Activated CD4-positive, alpha-beta T cell treated with anti-CD3 and anti-CD28 coated beads for 48 hours (primary cell): Measurements from ENCODE around the gene TMEM108.

Experiments used
- DNase-seq: peaks from one replicate; pipeline ENCODE4 v3.0.0-alpha.2; 2020

TMEM108 gene

GRCh38 chr3:133168025-133168401, 129.8 kb downstream of the TMEM108 start:
- no peak for DNase-seq

- DNase-seq, result no peak
These were observed 131.3 kb downstream of the TMEM108 start for GRCh38 chr3:133169331-133170068.

GRCh38 chr3:133171831-133172230, 133.6 kb downstream of the TMEM108 start:
- no peak for DNase-seq

GRCh38 chr3:133181392-133182150, 143.4 kb downstream of the TMEM108 start:
- no peak for DNase-seq

DNA sequence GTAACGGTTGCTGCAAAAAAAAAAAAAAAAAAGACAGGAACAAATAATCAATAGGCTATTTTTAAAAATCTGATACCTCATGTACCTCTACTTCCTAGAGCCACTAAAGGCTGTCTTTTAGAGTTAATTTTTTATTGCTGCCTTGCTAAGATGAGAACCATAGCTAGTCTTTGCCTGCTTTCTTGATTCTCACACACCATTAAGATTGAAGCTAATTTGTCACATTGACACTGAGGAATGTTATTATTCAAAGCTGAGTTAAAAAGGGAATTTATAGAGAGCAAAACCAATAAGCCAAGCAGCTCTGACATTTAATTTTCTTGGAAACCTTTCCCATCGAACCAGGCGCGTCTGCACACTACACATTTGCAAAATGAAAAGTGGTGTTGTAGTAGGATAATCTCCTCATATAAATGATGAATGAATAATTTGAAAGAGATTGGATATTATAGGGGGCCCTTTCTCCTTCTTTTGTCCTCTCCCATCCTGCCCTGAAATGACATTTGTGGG, 149.7 kb downstream of the TMEM108 start:
- DNase-seq, result no peak

DNA sequence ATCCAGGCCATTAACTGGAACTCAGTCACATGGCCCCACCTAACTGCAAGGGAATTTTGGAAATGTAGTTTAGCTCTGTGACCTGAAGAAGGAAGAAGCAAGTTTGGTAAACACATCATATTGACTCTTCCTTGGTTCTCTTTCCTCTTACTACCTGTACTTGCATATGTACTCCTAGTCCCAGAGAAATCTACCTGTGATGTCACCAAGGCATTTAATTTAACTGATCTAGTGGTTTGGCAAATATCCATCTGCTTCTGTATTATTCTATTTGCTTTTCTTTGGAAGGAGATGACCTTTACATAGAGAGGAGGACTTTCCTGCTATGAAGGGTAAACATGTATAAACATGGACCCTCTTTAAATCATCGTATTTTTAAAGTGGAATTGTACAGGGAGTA, 150.8 kb downstream of the TMEM108 start:
- DNase-seq, result no peak

DNA sequence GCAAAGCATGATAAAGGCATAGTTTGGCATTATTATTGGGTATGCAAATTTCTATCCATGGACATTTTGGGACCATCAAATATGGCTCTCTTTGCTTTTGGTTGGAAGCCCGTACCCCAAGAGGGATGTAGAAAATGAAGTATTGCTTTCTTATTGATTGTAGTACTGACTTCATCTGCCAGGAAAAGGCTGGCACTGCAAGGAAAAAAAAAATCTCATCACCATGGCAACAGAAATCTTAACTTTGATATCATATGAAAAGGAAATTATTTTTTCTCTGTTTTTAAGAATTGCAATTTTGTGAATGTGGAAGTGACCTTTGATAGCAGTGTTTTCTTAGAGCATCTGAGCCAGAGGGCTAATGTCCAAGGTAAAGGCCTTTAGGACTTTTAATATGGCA, 151.7 kb downstream of the TMEM108 start:
- DNase-seq, result no peak

- no peak for DNase-seq
These were observed 153.6 kb downstream of the TMEM108 start for GRCh38 chr3:133191818-133192217.

DNA sequence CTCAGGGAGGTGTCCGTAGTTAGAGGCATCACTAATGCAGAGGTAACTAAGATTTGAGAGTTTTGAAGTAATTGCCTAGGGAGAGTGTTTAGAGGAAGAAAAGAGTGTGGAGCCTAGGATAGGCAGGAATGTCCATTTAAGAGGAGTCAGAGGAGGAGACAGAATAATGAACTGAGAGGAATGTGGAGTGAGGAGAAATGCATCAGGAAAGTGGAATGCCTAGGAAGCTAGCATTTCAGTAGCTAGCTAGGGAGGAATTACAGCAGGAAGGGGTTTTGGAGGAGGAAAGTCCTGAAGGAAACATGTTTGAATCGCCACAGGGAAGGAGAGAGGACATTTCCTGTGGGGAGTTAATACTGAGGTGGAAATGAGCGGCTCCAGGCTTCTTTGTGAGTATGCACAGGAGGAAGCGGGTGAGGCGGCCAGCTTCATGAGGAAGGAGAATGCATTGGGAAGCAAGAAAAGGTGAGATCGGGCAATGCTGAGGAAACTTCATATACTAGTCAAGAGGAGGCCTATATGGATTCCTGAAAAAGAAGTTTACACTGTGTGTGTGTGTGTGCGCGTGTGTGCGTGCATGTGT, 154.3 kb downstream of the TMEM108 start:
- DNase-seq, result no peak

GRCh38 chr3:133192967-133193366, 154.8 kb downstream of the TMEM108 start:
- DNase-seq, result no peak

DNA sequence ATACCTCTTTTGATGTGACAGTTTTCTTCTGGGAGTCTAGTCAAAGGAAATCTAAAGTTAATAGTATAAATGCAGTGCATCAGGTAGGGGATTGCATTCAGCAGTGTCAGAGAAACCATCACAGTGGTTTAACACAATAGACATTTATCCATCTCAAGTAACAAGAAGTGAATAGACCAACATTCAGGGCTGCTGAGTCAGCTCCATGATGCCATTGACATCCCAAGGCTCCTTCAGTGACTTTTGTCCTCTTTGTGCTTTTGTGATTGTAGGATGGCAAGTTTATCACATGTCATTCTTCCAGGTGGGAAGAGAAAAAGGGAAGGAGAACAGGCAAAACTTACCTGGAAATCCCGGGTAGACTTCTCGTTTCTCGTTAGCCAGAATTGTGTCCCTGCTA, 158.3 kb downstream of the TMEM108 start:
- no peak for DNase-seq

DNA sequence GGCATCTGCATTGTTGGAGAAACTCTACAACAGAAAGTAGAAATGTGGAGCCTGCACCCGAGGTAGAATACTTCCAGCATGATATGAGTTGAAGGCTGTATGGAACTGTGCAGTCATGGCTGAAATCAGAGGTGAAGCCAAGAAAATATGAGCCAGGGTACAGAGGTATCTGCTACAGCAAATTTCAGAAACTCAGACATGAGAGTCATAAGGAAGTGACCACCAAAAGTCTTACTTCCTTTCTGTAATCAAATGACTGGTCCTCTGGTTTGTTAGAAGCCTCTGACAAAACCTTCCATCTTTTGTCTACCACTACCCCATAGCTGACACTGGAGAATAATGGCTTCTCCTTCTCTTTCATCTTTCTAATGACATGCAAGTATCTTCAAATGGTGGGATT, 159.4 kb downstream of the TMEM108 start:
- no peak for DNase-seq

DNA sequence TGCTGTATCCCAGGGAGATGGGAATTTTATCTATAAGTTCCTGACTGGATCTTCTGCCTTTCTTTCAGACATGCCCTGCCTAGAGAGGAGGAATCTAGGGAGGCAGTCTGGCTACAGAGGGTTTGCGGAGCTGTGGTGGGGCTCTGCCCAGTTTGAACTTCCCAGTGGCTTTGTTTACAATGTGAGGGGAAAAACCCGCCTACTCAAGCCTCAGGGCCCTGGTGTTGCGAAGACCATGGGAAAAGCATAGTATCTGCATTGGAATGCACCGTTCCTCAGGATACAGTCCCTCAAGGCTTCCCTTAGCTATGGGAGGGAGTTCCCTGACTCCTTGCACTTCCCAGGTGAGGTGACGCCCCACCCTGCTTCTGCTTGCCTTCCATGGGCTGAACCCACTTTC, 168.7 kb downstream of the TMEM108 start:
- DNase-seq, result no peak

DNA sequence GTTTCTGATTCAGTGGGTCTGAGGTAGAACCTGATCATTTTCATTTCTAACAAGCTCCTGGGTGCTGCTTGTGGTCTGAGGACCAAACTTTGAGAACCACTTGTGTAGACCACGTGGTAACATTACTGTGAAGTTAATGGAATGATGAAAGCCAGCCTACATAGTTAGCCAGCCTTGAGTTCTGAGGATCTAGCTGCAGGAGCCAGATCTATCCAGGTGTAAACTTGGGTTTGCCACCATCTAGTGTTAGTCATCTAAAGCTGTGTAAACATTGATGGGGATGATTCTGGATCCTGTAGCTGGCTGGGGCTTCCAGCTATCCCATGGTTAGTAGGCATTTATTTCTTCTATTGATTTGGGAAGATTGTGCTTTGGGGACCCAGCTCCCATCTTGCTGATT, 170.0 kb downstream of the TMEM108 start:
- no peak for DNase-seq

GRCh38 chr3:133209871-133210550, 171.8 kb downstream of the TMEM108 start:
- peak; percentile 11 for DNase-seq

- no peak for DNase-seq
These were observed 172.5 kb downstream of the TMEM108 start for GRCh38 chr3:133210656-133211055.

DNA sequence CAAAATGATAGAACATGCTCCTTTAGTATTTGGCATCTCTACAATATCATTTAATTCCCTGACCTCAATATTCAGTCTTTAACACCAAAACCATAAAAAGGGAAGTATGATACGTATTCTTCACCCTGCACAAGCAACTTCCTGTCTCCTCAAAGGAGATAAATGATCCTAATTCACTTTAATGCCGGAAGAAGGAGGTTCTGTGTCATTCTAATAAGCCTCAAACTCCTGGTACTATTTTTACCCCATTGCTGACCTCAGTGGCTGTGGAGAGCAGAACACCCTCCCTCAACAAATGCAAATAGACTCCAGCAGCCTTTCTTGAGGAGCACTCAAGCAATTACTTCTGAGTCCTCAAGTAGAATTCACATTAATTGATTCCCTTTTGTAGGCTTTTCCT, 173.3 kb downstream of the TMEM108 start:
- DNase-seq, result no peak

GRCh38 chr3:133211856-133212255, 173.7 kb downstream of the TMEM108 start:
- DNase-seq, result no peak

DNA sequence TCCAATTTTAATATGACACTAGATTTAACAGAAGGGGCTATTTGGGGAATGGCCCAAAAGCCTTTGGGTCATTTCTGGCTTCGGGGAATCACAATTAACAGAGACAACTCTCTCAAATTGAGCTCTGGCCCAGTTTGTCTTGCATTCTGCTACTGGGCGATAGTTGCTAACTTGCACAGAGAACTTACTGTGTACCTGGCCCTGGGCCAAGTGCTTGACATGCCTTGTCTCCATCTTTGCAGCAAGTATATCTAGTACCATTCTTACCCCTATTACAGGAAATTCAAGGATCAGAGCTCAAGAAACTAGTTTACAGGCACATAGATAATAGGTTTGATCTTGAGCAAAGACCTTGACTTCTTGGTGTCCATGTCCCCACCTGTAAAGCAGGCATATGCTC, 175.7 kb downstream of the TMEM108 start:
- DNase-seq, result no peak

GRCh38 chr3:133227813-133228212, 189.6 kb downstream of the TMEM108 start:
- no peak for DNase-seq

DNA sequence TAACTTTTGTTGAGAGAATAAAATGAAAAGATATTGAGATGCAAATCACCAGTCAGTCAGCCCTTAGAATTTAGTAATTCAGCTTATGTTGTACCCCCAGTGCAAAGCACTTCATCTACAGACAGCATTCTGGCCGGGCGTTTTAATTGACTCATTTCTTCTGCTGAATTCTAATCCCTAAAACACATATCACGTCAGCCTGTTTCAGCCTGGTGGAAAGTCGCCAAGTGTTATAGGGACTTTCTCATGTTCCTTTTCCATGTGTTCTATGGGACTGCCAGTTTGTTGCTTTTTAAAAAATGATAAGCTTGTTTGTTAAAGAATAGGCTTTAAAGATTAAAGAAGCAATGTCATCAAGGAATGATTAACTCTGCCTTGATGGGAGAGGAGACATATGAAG, 192.0 kb downstream of the TMEM108 start:
- DNase-seq, result no peak

- DNase-seq, result no peak
These were observed 198.7 kb downstream of the TMEM108 start for GRCh38 chr3:133236901-133237300.

DNA sequence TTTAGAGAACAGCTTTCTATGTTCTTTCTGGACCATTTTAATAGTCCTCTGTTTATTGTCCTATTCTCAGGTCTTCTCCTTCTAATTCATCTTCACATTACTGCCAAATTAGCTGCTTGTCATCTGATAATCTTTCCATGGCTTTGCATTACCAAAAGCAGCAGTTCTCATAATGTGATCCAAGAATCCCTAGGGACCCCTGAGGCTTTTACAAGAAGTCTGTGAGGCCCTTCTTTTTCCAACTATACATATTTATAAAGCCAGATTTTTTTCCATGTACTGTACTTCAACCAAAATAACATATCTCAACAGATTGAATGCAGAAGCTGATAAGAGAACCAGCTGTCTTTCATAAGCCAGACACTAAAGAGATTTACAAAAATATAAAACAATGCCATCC, 199.2 kb downstream of the TMEM108 start:
- DNase-seq, result no peak
